ENCODE measurements around the gene BRAF.

DNA sequence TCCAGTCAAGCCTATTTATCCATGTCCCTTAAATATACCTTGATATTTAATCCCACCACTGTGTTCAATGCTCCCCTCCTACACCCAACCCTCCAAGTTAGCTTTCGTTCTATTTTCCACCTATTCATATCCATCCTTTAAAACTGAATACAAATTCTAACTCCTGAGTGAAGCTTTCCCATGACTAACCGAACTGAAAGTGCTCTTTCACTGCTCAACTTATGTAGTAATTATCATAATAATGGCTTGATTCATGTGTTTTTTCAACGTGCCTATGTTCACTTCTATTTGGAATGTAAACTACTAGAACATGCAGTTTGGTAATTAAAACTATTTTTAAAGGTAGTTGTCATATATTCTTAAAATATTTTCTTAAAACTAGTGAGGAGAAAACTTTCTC, 170.2 kb downstream of the BRAF start:
- TF ChIP-seq, protein P1, sequence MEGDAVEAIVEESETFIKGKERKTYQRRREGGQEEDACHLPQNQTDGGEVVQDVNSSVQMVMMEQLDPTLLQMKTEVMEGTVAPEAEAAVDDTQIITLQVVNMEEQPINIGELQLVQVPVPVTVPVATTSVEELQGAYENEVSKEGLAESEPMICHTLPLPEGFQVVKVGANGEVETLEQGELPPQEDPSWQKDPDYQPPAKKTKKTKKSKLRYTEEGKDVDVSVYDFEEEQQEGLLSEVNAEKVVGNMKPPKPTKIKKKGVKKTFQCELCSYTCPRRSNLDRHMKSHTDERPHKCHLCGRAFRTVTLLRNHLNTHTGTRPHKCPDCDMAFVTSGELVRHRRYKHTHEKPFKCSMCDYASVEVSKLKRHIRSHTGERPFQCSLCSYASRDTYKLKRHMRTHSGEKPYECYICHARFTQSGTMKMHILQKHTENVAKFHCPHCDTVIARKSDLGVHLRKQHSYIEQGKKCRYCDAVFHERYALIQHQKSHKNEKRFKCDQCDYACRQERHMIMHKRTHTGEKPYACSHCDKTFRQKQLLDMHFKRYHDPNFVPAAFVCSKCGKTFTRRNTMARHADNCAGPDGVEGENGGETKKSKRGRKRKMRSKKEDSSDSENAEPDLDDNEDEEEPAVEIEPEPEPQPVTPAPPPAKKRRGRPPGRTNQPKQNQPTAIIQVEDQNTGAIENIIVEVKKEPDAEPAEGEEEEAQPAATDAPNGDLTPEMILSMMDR (IDR thresholded peaks at IDR 0.05), result no peak
- no peak for TF ChIP-seq POLR2A (IDR thresholded peaks at IDR 0.05)

Data from heart left ventricle (tissue), 13 donors.